GM23248 (cell line): ENCODE results near the gene BEND4.

Experiments
- EZH2 ChIP-seq: fragments of 200-600 bp; sonication (generic); IDR thresholded peaks from 2 replicates; pipeline ENCODE4 v1.6.1; 2018; ENCODE audit warnings: antibody characterized with exemption, mild to moderate bottlenecking; ENCODE audit not compliant: insufficient read depth, poor library complexity, severe bottlenecking
- EZH2phosphoT487 ChIP-seq: fragments of 200-600 bp; sonication (generic); IDR thresholded peaks from 2 replicates; pipeline ENCODE4 v1.6.1; 2018; ENCODE audit warnings: antibody characterized with exemption, moderate library complexity, mild to moderate bottlenecking, low read depth; ENCODE audit not compliant: insufficient read depth

DNA sequence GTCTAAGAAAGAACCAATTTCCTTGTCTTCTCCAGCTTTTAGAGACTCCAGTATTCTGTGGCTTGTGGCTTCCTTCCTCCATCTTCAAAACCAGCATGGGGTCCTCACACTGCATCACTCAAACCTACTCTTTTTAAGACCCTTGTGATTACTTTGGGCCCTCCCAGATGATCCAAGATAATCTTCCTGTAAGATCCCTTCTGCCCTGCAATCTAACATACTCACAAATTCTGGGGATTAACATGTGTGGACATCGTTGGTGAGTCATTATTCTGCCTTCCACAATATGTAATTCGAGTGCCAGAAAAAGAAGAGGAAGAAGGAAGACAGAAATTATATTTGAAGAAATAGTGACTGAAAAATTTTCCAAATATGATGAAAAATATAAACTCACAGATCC lies 47.9 kb downstream of the BEND4 start:
- TF ChIP-seq EZH2 (no peak), EZH2phosphoT487 (no peak)
